Measurements from ENCODE around the gene SGMS1.
"Not testable (repeated sequence)": the region's sequence is repeated elsewhere in the genome, so short reads cannot be mapped to it uniquely, and the experiment has no call there.

- TF ChIP-seq CTCF (conservative IDR thresholded peaks at IDR 0.05; ENCODE audit: low read depth in 2 of 2); CREB1 (CRISPR knock-in tag; IDR thresholded peaks at IDR 0.05; ENCODE audit: low read depth): not testable (repeated sequence)
These were observed 178.0 kb downstream of the SGMS1 start for GRCh38 chr10:50445777-50446176.
